T-cell (primary cell): ENCODE measurements around the gene ZNF385A. TPM values are rescaled to one million over a fixed set of nuclear protein-coding genes. Genes with fewer than 3 reads are reported as not detected.

Experiments used
- ATAC-seq, 4 experiments: fragments of 200-7000 bp in 3 of 4; fragments of 150-1000 bp in 1 of 4; cut with Tn5 transposase; replicated peaks in 1 of 4; 1 replicate in 3 of 4; 2 replicates in 1 of 4; pipeline ENCODE4 v1.10.0; 2021; ENCODE audit warnings: moderate library complexity in 3 of 4, mild to moderate bottlenecking in 2 of 4, moderate number of reproducible peaks in 1 of 4
- CTCF ChIA-PET, 2 donors: fragments of 300-600 bp; sonication (Branson Sonifier 250); formaldehyde crosslinking; loops; one replicate each; lab custom pipeline; 2022; ENCODE audit warnings: antibody characterized with exemption in 2 of 2; lab: Charles Lee
- POLR2A ChIA-PET, 2 donors: fragments of 300-600 bp; sonication (Branson Sonifier 250); formaldehyde crosslinking; loops; one replicate each; lab custom pipeline; 2022; ENCODE audit warnings: antibody characterized with exemption in 2 of 2; lab: Charles Lee
- DNase-seq, 35 experiments: peaks; one replicate each; pipeline versions ENCODE4 v3.0.0 to v3.0.0-alpha.2; 2013 to 2023
- H3K27ac ChIP-seq: one replicate; pipeline ENCODE4 v1.5.1; 2013; ENCODE audit warnings: low read length
- H3K27me3 ChIP-seq, 2 experiments: replicated peaks in 1 of 2; 1 replicate in 1 of 2; 2 replicates in 1 of 2; pipeline versions ENCODE4 v1.6.1 to v1.7.0; 2013; ENCODE audit warnings: low read length in 1 of 2, mixed read lengths in 1 of 2; ENCODE audit not compliant: control insufficient read depth in 2 of 2, insufficient read depth in 2 of 2; ENCODE audit errors: extremely low read depth in 1 of 2
- H3K36me3 ChIP-seq, 2 donors: 1 replicate in 1 of 2; 2 replicates in 1 of 2; pipeline versions ENCODE4 v1.6.1 to v1.7.0; 2013; ENCODE audit warnings: low read length in 1 of 2; ENCODE audit not compliant: control insufficient read depth in 2 of 2, insufficient read depth in 1 of 2; ENCODE audit errors: extremely low read depth in 1 of 2
- H3K4me1 ChIP-seq, 2 experiments: 1 replicate in 1 of 2; 2 replicates in 1 of 2; pipeline versions ENCODE4 v1.6.1 to v1.7.0; 2013; ENCODE audit warnings: low read length in 2 of 2, mixed read lengths in 1 of 2; ENCODE audit not compliant: insufficient read depth in 2 of 2, control insufficient read depth in 1 of 2; ENCODE audit errors: extremely low read depth in 1 of 2
- H3K4me3 ChIP-seq, 2 donors: 1 replicate in 1 of 2; 2 replicates in 1 of 2; pipeline versions ENCODE4 v1.5.1 to v1.7.0; 2013; ENCODE audit warnings: mild to moderate bottlenecking in 2 of 2, low read length in 1 of 2, moderate library complexity in 1 of 2; ENCODE audit not compliant: control insufficient read depth in 1 of 2; ENCODE audit errors: extremely low read depth in 1 of 2
- H3K9me3 ChIP-seq: 2 replicates; pipeline ENCODE4 v1.7.0; 2013
- H3K27ac Mint-ChIP-seq, 2 donors: one replicate each; pipeline ENCODE4 v1.8.0; 2020 to 2021; ENCODE audit warnings: mild to moderate bottlenecking in 2 of 2, mixed read lengths in 2 of 2
- H3K27me3 Mint-ChIP-seq, 2 donors: one replicate each; pipeline ENCODE4 v1.8.0; 2021 to 2022; ENCODE audit warnings: mixed read lengths in 2 of 2
- H3K36me3 Mint-ChIP-seq: one replicate; pipeline ENCODE4 v1.8.0; 2021; ENCODE audit warnings: mixed read lengths
- H3K4me1 Mint-ChIP-seq, 3 donors: one replicate each; pipeline ENCODE4 v1.8.0; 2020 to 2022; ENCODE audit warnings: mixed read lengths in 3 of 3, mild to moderate bottlenecking in 1 of 3
- H3K4me3 Mint-ChIP-seq, 3 donors: one replicate each; pipeline ENCODE4 v1.8.0; 2020 to 2022; ENCODE audit warnings: mild to moderate bottlenecking in 3 of 3, mixed read lengths in 3 of 3, moderate library complexity in 3 of 3
- H3K9me3 Mint-ChIP-seq, 3 donors: one replicate each; pipeline ENCODE4 v1.8.0; 2020 to 2022; ENCODE audit warnings: mixed read lengths in 3 of 3
- WGBS: methylation state at CpG from one replicate; pipeline ENCODE4 v1.1.5; 2013; ENCODE audit warnings: missing lambda C conversion rate; ENCODE audit not compliant: insufficient coverage; 5-methylcytosine and 5-hydroxymethylcytosine counted together
- total RNA-seq, 35 experiments: library from RNA in 6 of 35; stranded (reverse) in 6 of 35; fragments of 120-200 nt in 1 of 35; gene quantifications; one replicate each; pipeline versions ENCODE4 v1.2.1 to v1.2.4 and lab custom pipeline; 2013 to 2026

The ZNF385A gene
- total RNA-seq, 5 donors from 2014 or later (not counting 1 experiment from before 2014, with no cell fraction given), result 0.90 to 2.7 (median 1.2) TPM

- no peaks in the 10 kb centered on the region for H3K9me3 Mint-ChIP-seq
- no peak for DNase-seq
- peaks cover 66% of the 10 kb centered on the region for H3K36me3 Mint-ChIP-seq
- no peak overlapping the region for H3K4me3 Mint-ChIP-seq
- ATAC-seq, result no peak
- no peaks in the 10 kb centered on the region for H3K27me3 ChIP-seq
- ChIA-PET POLR2A (interaction anchor here in 1 of 2 donors (0.9 kb wide), 1 partner anchor 18 kb away, joined by 3 read pairs; no protein-coding TSS in a partner anchor), CTCF (interaction anchor here (0.7 to 6.4 kb wide), 9 partner anchors 14 to 105 kb away, joined by 3 to 174 read pairs (median 13); no protein-coding TSS in a partner anchor)
- no peaks in the 10 kb centered on the region for H3K27me3 Mint-ChIP-seq
- H3K27ac ChIP-seq, result no peak overlapping the region
- no peaks in the 10 kb centered on the region for H3K9me3 ChIP-seq
- H3K27ac Mint-ChIP-seq, result no peak overlapping the region
- H3K36me3 ChIP-seq, result peaks cover 10 to 87% of the 10 kb centered on the region in 2 donors
- H3K4me3 ChIP-seq, result no peak overlapping the region
- H3K4me1 Mint-ChIP-seq, result peaks cover 17 to 21% (median 20%) of the 10 kb centered on the region in 3 donors
- 92% methylated on average over 1 of the region's 2 CpGs for WGBS
- H3K4me1 ChIP-seq, result peaks cover 3 to 18% of the 10 kb centered on the region in 2 experiments
These were observed 13.7 kb upstream of the ZNF385A start for GRCh38 chr12:54398218-54398617.

- H3K36me3 Mint-ChIP-seq, result peaks cover 65% of the 10 kb centered on the region
- no peaks in the 10 kb centered on the region for H3K9me3 ChIP-seq
- H3K27ac ChIP-seq, result no peak overlapping the region
- no peaks in the 10 kb centered on the region for H3K27me3 Mint-ChIP-seq
- H3K4me1 Mint-ChIP-seq, result peaks cover 17 to 26% (median 21%) of the 10 kb centered on the region in 3 donors
- no peak overlapping the region for H3K4me3 ChIP-seq
- H3K27ac Mint-ChIP-seq, result peak overlapping the region in 1 of 2 donors; percentile 23
- no peak for ATAC-seq
- DNase-seq, result no peak
- H3K36me3 ChIP-seq, result peaks cover 7 to 77% of the 10 kb centered on the region in 2 donors
- ChIA-PET POLR2A (interaction anchor here in 1 of 2 donors (0.9 kb wide), 1 partner anchor 19 kb away, joined by 3 read pairs; no protein-coding TSS in a partner anchor), CTCF (interaction anchor here (1.3 to 6.4 kb wide), 4 partner anchors 19 to 42 kb away, joined by 5 to 174 read pairs (median 26); no protein-coding TSS in a partner anchor)
- WGBS, result no CpG with 5 or more reads among the region's 1 CpG
- H3K9me3 Mint-ChIP-seq, result no peaks in the 10 kb centered on the region
- peaks cover 3 to 20% of the 10 kb centered on the region in 2 experiments for H3K4me1 ChIP-seq
- no peaks in the 10 kb centered on the region for H3K27me3 ChIP-seq
- H3K4me3 Mint-ChIP-seq, result no peak overlapping the region
These were observed 12.6 kb upstream of the ZNF385A start for GRCh38 chr12:54397157-54397556.

DNA sequence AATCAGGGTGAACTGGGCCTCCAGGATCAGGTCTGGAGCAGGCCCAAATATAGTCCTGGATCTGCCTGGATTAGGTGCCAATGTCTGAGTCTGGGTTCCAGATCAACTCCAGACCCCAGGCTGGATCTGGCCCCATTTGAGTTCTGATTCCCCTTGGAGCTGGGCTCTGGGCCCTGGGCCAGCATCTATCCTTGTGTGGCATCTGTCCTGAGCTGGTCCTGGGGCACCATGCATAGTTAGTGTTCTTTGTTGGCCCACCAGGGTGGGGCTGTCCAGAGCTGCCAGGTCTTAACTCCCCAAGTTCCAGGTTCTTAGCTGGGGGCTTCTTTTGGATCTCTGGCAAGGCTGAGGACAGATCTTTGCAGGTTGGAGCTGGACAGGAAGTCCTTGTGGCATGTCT is 11.0 kb upstream of the ZNF385A start:
- Histone ChIP-seq H3K4me1 (peaks cover 6 to 34% of the 10 kb centered on the region in 2 experiments), H3K36me3 (peaks cover 3 to 61% of the 10 kb centered on the region in 2 donors), H3K4me3 (no peak overlapping the region), H3K9me3 (no peaks in the 10 kb centered on the region), H3K27ac (no peak overlapping the region), H3K27me3 (no peaks in the 10 kb centered on the region)
- H3K27me3 Mint-ChIP-seq, result no peaks in the 10 kb centered on the region
- H3K36me3 Mint-ChIP-seq, result peaks cover 56% of the 10 kb centered on the region
- H3K4me1 Mint-ChIP-seq, result peaks cover 22 to 32% (median 29%) of the 10 kb centered on the region in 3 donors
- ATAC-seq (no peak), DNase-seq (no peak)
- H3K27ac Mint-ChIP-seq, result no peak overlapping the region
- H3K4me3 Mint-ChIP-seq, result no peak overlapping the region
- H3K9me3 Mint-ChIP-seq, result no peaks in the 10 kb centered on the region
- POLR2A ChIA-PET, result interaction anchor here in 1 of 2 donors (0.6 kb wide), 1 partner anchor 8 kb away, joined by 4 read pairs; no protein-coding TSS in a partner anchor
- CTCF ChIA-PET, result interaction anchor here (0.5 to 2.7 kb wide), 7 partner anchors 16 to 49 kb away, joined by 3 to 13 read pairs (median 4); no protein-coding TSS in a partner anchor

GRCh38 chr12:54394986-54395385 is 10.5 kb upstream of the ZNF385A start:
- no peak overlapping the region for H3K4me3 Mint-ChIP-seq
- CTCF ChIA-PET, result interaction anchor here (1.0 to 2.1 kb wide), 3 partner anchors 43 to 49 kb away, joined by 3 to 6 read pairs (median 3); no protein-coding TSS in a partner anchor

GRCh38 chr12:54394281-54394719 is 9.8 kb upstream of the ZNF385A start:
- no peak overlapping the region for H3K27ac ChIP-seq
- H3K4me3 Mint-ChIP-seq, result peak overlapping the region in 1 of 3 donors; percentile 28
- no peaks in the 10 kb centered on the region for H3K9me3 Mint-ChIP-seq
- ChIA-PET CTCF (interaction anchor here (1.0 to 1.3 kb wide), 3 partner anchors 38 to 44 kb away, joined by 3 to 5 read pairs (median 3); no protein-coding TSS in a partner anchor), POLR2A (no interaction called here)
- H3K9me3 ChIP-seq, result no peaks in the 10 kb centered on the region
- peaks cover 20 to 36% (median 25%) of the 10 kb centered on the region in 3 donors for H3K4me1 Mint-ChIP-seq
- WGBS, result 40% methylated on average over 3 of the region's 4 CpGs
- no peaks in the 10 kb centered on the region for H3K27me3 ChIP-seq
- DNase-seq, result peak in 4 of 35 experiments; percentile 35 to 65 (median 38)
- H3K36me3 ChIP-seq, result peaks cover 3 to 48% of the 10 kb centered on the region in 2 donors
- no peak for ATAC-seq
- H3K36me3 Mint-ChIP-seq, result peaks cover 51% of the 10 kb centered on the region
- peak overlapping the region; percentile 36 to 39 for H3K27ac Mint-ChIP-seq
- H3K4me1 ChIP-seq, result peaks cover 6 to 34% of the 10 kb centered on the region in 2 experiments
- no peaks in the 10 kb centered on the region for H3K27me3 Mint-ChIP-seq
- H3K4me3 ChIP-seq, result no peak overlapping the region

More at GRCh38 chr12:54394986-54395385, 10.5 kb upstream of the ZNF385A start:
- Mint-ChIP-seq H3K27ac (no peak overlapping the region), H3K27me3 (no peaks in the 10 kb centered on the region), H3K9me3 (no peaks in the 10 kb centered on the region), H3K4me1 (peaks cover 22 to 32% (median 29%) of the 10 kb centered on the region in 3 donors), H3K36me3 (peaks cover 53% of the 10 kb centered on the region)
- H3K27me3 ChIP-seq, result no peaks in the 10 kb centered on the region
- H3K36me3 ChIP-seq, result peaks cover 3 to 55% of the 10 kb centered on the region in 2 donors
- 100% methylated on average over 1 of the region's 1 CpG for WGBS
- no peak overlapping the region for H3K27ac ChIP-seq
- peaks cover 6 to 39% of the 10 kb centered on the region in 2 experiments for H3K4me1 ChIP-seq
- no peaks in the 10 kb centered on the region for H3K9me3 ChIP-seq
- POLR2A ChIA-PET, result no interaction called here
- DNase-seq (no peak), ATAC-seq (no peak)
- no peak overlapping the region for H3K4me3 ChIP-seq

- Mint-ChIP-seq H3K4me3 (peak overlapping the region in 1 of 3 donors; percentile 28), H3K9me3 (no peaks in the 10 kb centered on the region), H3K4me1 (peaks cover 18 to 34% (median 22%) of the 10 kb centered on the region in 3 donors), H3K27ac (peak overlapping the region; percentile 2 to 36), H3K36me3 (peaks cover 48% of the 10 kb centered on the region), H3K27me3 (no peaks in the 10 kb centered on the region)
- WGBS, result 40% methylated on average over 1 of the region's 3 CpGs
- ATAC-seq (no peak), DNase-seq (no peak)
- Histone ChIP-seq H3K4me3 (no peak overlapping the region), H3K27ac (no peak overlapping the region), H3K36me3 (peaks cover 3 to 43% of the 10 kb centered on the region in 2 donors), H3K4me1 (peaks cover 6 to 32% of the 10 kb centered on the region in 2 experiments), H3K9me3 (no peaks in the 10 kb centered on the region), H3K27me3 (no peaks in the 10 kb centered on the region)
- CTCF ChIA-PET, result interaction anchor here (0.5 to 1.3 kb wide), 6 partner anchors 39 to 1708 kb away, joined by 3 to 5 read pairs (median 3); no protein-coding TSS in a partner anchor
- POLR2A ChIA-PET, result no interaction called here
These were observed 9.2 kb upstream of the ZNF385A start for GRCh38 chr12:54393743-54394142.
